A673 (cell line): Measurements from ENCODE around the gene SLCO3A1.

ENCODE experiments used
- CTCF ChIP-seq: fragments of 300-800, 200-600 bp; sonication (generic); conservative IDR thresholded peaks from 2 replicates; pipeline ENCODE4 v1.5.1; 2017; ENCODE audit warnings: low read depth, mild to moderate bottlenecking, antibody characterized with exemption, low read length, moderate library complexity, mixed read lengths
- EZH2 ChIP-seq: fragments of 200-600 bp; sonication (generic); IDR thresholded peaks from 2 replicates; pipeline ENCODE4 v1.6.1; 2017; ENCODE audit warnings: borderline replicate concordance, low read depth, mild to moderate bottlenecking, mixed read lengths, antibody characterized with exemption, low read length; ENCODE audit not compliant: poor library complexity, severe bottlenecking

DNA sequence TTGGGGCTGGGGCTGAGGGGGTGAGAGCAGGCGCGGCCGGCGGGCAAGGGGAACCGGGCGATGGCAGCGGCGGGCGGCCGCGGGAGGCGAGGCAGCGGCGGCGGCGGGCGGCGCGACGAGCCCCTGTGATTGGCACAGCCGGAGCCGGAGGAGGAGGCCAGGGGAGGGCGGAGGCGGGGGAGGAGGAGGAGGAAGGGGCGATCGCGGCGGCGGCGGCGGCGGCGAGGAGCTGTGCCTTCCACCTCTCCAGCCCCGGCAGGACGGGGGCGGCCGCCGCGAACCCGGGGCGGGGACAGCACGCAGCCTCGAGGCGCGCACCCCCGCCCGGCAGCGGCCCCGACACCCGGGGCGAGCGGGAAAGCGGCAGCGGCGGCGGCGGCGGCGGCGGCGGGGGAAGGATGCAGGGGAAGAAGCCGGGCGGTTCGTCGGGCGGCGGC is at the start of gene SLCO3A1:
- TF ChIP-seq CTCF: no peak
- TF ChIP-seq EZH2: no peak
